Lower leg skin (tissue), 4 donors: ENCODE measurements around the gene CYP26A1. TPM values are rescaled to one million over a fixed set of nuclear protein-coding genes. Genes with fewer than 3 reads are reported as not detected.

Experiments used
- DNase-seq, 2 donors: peaks; one replicate each; pipeline ENCODE4 v3.0.0-alpha.2; 2019; ENCODE audit warnings: low spot score in 2 of 2
- H3K4me3 ChIP-seq: fragments of 200-600 bp; sonication (generic); 2 replicates; pipeline ENCODE4 v1.5.1; 2017; ENCODE audit warnings: mild to moderate bottlenecking, low read depth; ENCODE audit not compliant: poor library complexity, severe bottlenecking
- CTCF ChIP-seq, 3 donors: fragments of 450-650 bp; IDR thresholded peaks; one replicate each; pipeline ENCODE4 v1.5.1; 2016; ENCODE audit warnings: antibody characterized with exemption in 3 of 3, mild to moderate bottlenecking in 3 of 3, moderate library complexity in 2 of 3
- POLR2A ChIP-seq, 2 donors: fragments of 450-650 bp; IDR thresholded peaks; one replicate each; pipeline ENCODE4 v1.6.1; 2016 to 2017; ENCODE audit warnings: antibody characterized with exemption in 2 of 2, mild to moderate bottlenecking in 1 of 2, moderate library complexity in 1 of 2
- WGBS, 2 donors: methylation state at CpG; one replicate each; pipeline ENCODE4 v1.1.5; 2018; 5-methylcytosine and 5-hydroxymethylcytosine counted together
- intact Hi-C: fragments of 100-400 bp; cut with DNase I; formaldehyde crosslinking; loops from one replicate; pipeline ENCODE4 v1.15.0; 2023; ENCODE audit warnings: low total_unique reads
- total RNA-seq, 4 donors: library from RNA; depleted of rRNA; stranded (reverse); fragments of >200 nt; gene quantifications; one replicate each; pipeline ENCODE4 v1.1.0, GENCODE V29; 2016

Gene CYP26A1
- total RNA-seq, 4 donors from 2014 or later = 0.10 to 0.32 TPM; not detected in 2

- TF ChIP-seq CTCF (IDR thresholded peaks at IDR 0.05) (no peak), POLR2A (IDR thresholded peaks at IDR 0.05) (no peak)
- DNase-seq = no peak
- WGBS, 2 donors = 17 to 22% methylated on average over 17 to 25 of the region's 43 CpGs
- intact Hi-C loops = no loop called here
- H3K4me3 ChIP-seq = no peak overlapping the region
Measured at GRCh38 chr10:93063144-93063976, 10.3 kb upstream of the CYP26A1 start.

- no peak for DNase-seq
- 64 to 70% methylated on average over 9 of the region's 9 CpGs for WGBS, 2 donors
- H3K4me3 ChIP-seq = no peak overlapping the region
- intact Hi-C loops = no loop called here
- TF ChIP-seq POLR2A (IDR thresholded peaks at IDR 0.05) (no peak), CTCF (IDR thresholded peaks at IDR 0.05) (no peak)
Measured at GRCh38 chr10:93063977-93064660, 9.6 kb upstream of the CYP26A1 start.

GRCh38 chr10:93064874-93065660, 8.6 kb upstream of the CYP26A1 start:
- TF ChIP-seq POLR2A (IDR thresholded peaks at IDR 0.05) (no peak), CTCF (IDR thresholded peaks at IDR 0.05) (no peak)
- no peak overlapping the region for H3K4me3 ChIP-seq
- no peak for DNase-seq
- WGBS, 2 donors = 60 to 65% methylated on average over 12 of the region's 12 CpGs
- intact Hi-C loops = no loop called here

- no peak for TF ChIP-seq POLR2A (IDR thresholded peaks at IDR 0.05)
- no peak for TF ChIP-seq CTCF (IDR thresholded peaks at IDR 0.05)
- H3K4me3 ChIP-seq = no peak overlapping the region
- no peak for DNase-seq
- intact Hi-C loops = no loop called here
- WGBS, 2 donors = 9 to 22% methylated on average over 56 to 57 of the region's 81 CpGs
Measured at GRCh38 chr10:93065675-93066543, 7.8 kb upstream of the CYP26A1 start.

DNA sequence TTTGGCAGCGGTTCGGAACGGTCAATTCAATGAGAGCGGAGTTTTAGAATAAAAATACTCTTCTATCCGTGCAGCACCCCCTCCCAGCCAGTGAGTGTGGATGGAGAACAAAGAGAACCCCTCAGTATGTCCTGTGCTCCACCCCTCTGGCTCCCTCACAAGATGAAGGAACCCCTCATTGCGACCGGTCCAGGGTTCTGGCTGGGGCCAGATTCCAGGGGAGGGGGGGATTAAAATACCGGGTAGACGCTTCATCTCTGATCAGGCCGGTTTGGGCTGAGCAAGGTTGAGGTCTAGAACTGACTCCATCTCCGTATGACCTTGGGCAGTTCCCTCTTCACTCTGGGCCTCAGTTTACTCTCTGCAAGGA, 7.2 kb upstream of the CYP26A1 start:
- 17 to 23% methylated on average over 11 of the region's 11 CpGs for WGBS, 2 donors
- no peak overlapping the region for H3K4me3 ChIP-seq
- intact Hi-C loops = no loop called here
- DNase-seq = no peak
- TF ChIP-seq POLR2A (IDR thresholded peaks at IDR 0.05) (no peak), CTCF (IDR thresholded peaks at IDR 0.05) (no peak)
